Adipocyte (in vitro differentiated cells): ENCODE results near the gene ABCC8.
"Not testable (repeated sequence)": the region's sequence is repeated elsewhere in the genome, so short reads cannot be mapped to it uniquely, and the experiment has no call there.

Experiments
- DNase-seq: peaks from one replicate; pipeline ENCODE4 v3.0.0-alpha.2; 2015; ENCODE audit warnings: low read depth
- H3K27me3 ChIP-seq: replicated peaks from 2 replicates; pipeline ENCODE4 v1.7.0; 2013; ENCODE audit warnings: mild to moderate bottlenecking, low read length, moderate library complexity; ENCODE audit not compliant: control insufficient read depth, insufficient read depth
- H3K36me3 ChIP-seq: 2 replicates; pipeline ENCODE4 v1.7.0; 2013; ENCODE audit warnings: low read length, mild to moderate bottlenecking, moderate library complexity; ENCODE audit not compliant: control insufficient read depth, insufficient read depth, severe bottlenecking
- H3K4me1 ChIP-seq: 2 replicates; pipeline ENCODE4 v1.7.0; 2013; ENCODE audit warnings: mild to moderate bottlenecking, low read length, moderate library complexity; ENCODE audit not compliant: control insufficient read depth, insufficient read depth
- H3K4me3 ChIP-seq: 2 replicates; pipeline ENCODE4 v1.7.0; 2013; ENCODE audit warnings: mild to moderate bottlenecking, low read length, moderate library complexity
- H3K9ac ChIP-seq: 2 replicates; pipeline ENCODE4 v1.7.0; 2013; ENCODE audit warnings: mild to moderate bottlenecking, low read length, moderate library complexity
- H3K9me3 ChIP-seq: 2 replicates; pipeline ENCODE4 v1.7.0; 2013; ENCODE audit warnings: mild to moderate bottlenecking, low read length, moderate library complexity; ENCODE audit not compliant: control insufficient read depth

The ABCC8 gene

GRCh38 chr11:17428261-17428660, 48.4 kb downstream of the ABCC8 start:
- no peak for DNase-seq
- Histone ChIP-seq H3K36me3 (no peaks in the 10 kb centered on the region), H3K27me3 (peaks cover 65% of the 10 kb centered on the region), H3K4me1 (no peaks in the 10 kb centered on the region), H3K9me3 (no peaks in the 10 kb centered on the region), H3K4me3 (no peak overlapping the region), H3K9ac (no peak overlapping the region)

GRCh38 chr11:17426233-17426632, 50.4 kb downstream of the ABCC8 start:
- H3K36me3 ChIP-seq, H3K9ac ChIP-seq, H3K9me3 ChIP-seq, H3K4me1 ChIP-seq, DNase-seq, H3K4me3 ChIP-seq: not testable (repeated sequence)
- peaks cover 73% of the 10 kb centered on the region for H3K27me3 ChIP-seq

GRCh38 chr11:17423533-17424310, 52.9 kb downstream of the ABCC8 start:
- no peak for DNase-seq
- H3K4me1 ChIP-seq: no peaks in the 10 kb centered on the region
- H3K4me3 ChIP-seq: no peak overlapping the region
- peaks cover 70% of the 10 kb centered on the region for H3K27me3 ChIP-seq
- H3K9me3 ChIP-seq: no peaks in the 10 kb centered on the region
- H3K9ac ChIP-seq: no peak overlapping the region
- H3K36me3 ChIP-seq: no peaks in the 10 kb centered on the region

GRCh38 chr11:17421781-17422180, 54.9 kb downstream of the ABCC8 start:
- no peaks in the 10 kb centered on the region for H3K4me1 ChIP-seq
- no peak overlapping the region for H3K4me3 ChIP-seq
- no peak overlapping the region for H3K9ac ChIP-seq
- H3K9me3 ChIP-seq: no peaks in the 10 kb centered on the region
- H3K27me3 ChIP-seq: peaks cover 71% of the 10 kb centered on the region
- H3K36me3 ChIP-seq: no peaks in the 10 kb centered on the region
- DNase-seq: no peak

- DNase-seq: no peak
- no peak overlapping the region for H3K9ac ChIP-seq
- no peak overlapping the region for H3K4me3 ChIP-seq
- H3K9me3 ChIP-seq: no peaks in the 10 kb centered on the region
- H3K4me1 ChIP-seq: no peaks in the 10 kb centered on the region
- H3K27me3 ChIP-seq: peaks cover 80% of the 10 kb centered on the region
- H3K36me3 ChIP-seq: no peaks in the 10 kb centered on the region
These were observed 58.1 kb downstream of the ABCC8 start for GRCh38 chr11:17418444-17419081.

- no peak for DNase-seq
- no peak overlapping the region for H3K4me3 ChIP-seq
- H3K4me1 ChIP-seq: no peaks in the 10 kb centered on the region
- peaks cover 82% of the 10 kb centered on the region for H3K27me3 ChIP-seq
- no peaks in the 10 kb centered on the region for H3K36me3 ChIP-seq
- no peaks in the 10 kb centered on the region for H3K9me3 ChIP-seq
- no peak overlapping the region for H3K9ac ChIP-seq
These were observed 60.2 kb downstream of the ABCC8 start for GRCh38 chr11:17416492-17416891.

GRCh38 chr11:17415523-17416104, 61.0 kb downstream of the ABCC8 start:
- no peak overlapping the region for H3K4me3 ChIP-seq
- H3K4me1 ChIP-seq: no peaks in the 10 kb centered on the region
- DNase-seq: no peak
- H3K9me3 ChIP-seq: no peaks in the 10 kb centered on the region
- no peak overlapping the region for H3K9ac ChIP-seq
- peaks cover 83% of the 10 kb centered on the region for H3K27me3 ChIP-seq
- no peaks in the 10 kb centered on the region for H3K36me3 ChIP-seq

GRCh38 chr11:17414992-17415391, 61.7 kb downstream of the ABCC8 start:
- Histone ChIP-seq H3K4me1 (no peaks in the 10 kb centered on the region), H3K4me3 (no peak overlapping the region), H3K27me3 (peaks cover 79% of the 10 kb centered on the region), H3K9ac (no peak overlapping the region), H3K9me3 (no peaks in the 10 kb centered on the region), H3K36me3 (no peaks in the 10 kb centered on the region)
- DNase-seq: no peak

- Histone ChIP-seq H3K9ac (no peak overlapping the region), H3K36me3 (no peaks in the 10 kb centered on the region), H3K9me3 (no peaks in the 10 kb centered on the region), H3K27me3 (peaks cover 74% of the 10 kb centered on the region), H3K4me1 (no peaks in the 10 kb centered on the region), H3K4me3 (no peak overlapping the region)
- DNase-seq: no peak
These were observed 62.3 kb downstream of the ABCC8 start for GRCh38 chr11:17414317-17414737.

GRCh38 chr11:17413414-17414316, 63.0 kb downstream of the ABCC8 start:
- H3K9ac ChIP-seq: no peak overlapping the region
- peaks cover 69% of the 10 kb centered on the region for H3K27me3 ChIP-seq
- H3K4me1 ChIP-seq: no peaks in the 10 kb centered on the region
- DNase-seq: no peak
- no peaks in the 10 kb centered on the region for H3K36me3 ChIP-seq
- H3K9me3 ChIP-seq: no peaks in the 10 kb centered on the region
- no peak overlapping the region for H3K4me3 ChIP-seq
